Stimulated activated CD8-positive, alpha-beta memory T cell treated with anti-CD3 and anti-CD28 coated beads, Interleukin-2, amount 100 ng/mL, for 48 hours (primary cell): ENCODE data around the gene ZNF627.
"Not testable (repeated sequence)": the region's sequence is repeated elsewhere in the genome, so short reads cannot be mapped to it uniquely, and the experiment has no call there.

Experiments used
- DNase-seq, 2 donors: peaks; one replicate each; pipeline ENCODE4 v3.0.0-alpha.2; 2020; ENCODE audit warnings: low read depth in 2 of 2

Gene ZNF627

DNA sequence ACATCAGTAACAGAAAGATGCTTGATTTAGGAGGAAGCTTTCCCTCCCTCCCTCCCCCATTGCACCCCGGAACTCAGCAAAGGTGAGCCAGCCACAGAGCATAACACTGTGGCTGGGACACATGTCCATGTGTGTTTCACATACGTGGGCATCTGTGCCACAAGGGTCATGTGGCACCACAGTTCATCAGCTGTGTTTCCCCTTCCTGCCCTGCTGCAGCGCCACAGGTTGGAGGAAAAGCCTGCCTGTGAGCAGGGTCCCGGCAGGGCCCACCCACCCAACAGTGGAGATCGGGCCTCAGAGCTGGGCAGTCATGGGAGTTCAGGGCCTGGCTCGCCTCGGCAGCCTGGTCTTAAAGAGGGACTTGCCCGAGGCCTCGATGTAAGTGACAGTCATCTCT, 22.6 kb upstream of the ZNF627 start:
- DNase-seq, result no peak

DNA sequence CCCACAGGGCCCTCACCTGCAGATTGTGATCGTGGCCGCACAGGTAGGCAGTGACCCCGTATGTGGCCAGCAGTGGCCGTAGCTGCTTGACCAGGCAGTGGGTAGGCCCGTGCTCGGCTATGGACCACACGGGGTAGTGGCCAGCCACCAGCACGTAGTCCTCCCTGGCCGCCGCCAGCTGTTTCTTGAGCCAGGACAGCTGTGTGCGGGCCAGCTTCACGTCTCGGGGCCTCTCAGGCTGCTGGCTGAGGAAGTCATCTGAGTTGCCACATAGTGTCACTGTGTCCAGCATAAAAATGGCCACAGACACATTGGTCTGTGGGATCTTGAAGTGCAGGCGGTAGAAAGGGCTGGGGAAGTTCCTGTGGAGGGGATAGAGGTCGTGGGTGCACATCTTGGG, 21.1 kb upstream of the ZNF627 start:
- no peak for DNase-seq

DNA sequence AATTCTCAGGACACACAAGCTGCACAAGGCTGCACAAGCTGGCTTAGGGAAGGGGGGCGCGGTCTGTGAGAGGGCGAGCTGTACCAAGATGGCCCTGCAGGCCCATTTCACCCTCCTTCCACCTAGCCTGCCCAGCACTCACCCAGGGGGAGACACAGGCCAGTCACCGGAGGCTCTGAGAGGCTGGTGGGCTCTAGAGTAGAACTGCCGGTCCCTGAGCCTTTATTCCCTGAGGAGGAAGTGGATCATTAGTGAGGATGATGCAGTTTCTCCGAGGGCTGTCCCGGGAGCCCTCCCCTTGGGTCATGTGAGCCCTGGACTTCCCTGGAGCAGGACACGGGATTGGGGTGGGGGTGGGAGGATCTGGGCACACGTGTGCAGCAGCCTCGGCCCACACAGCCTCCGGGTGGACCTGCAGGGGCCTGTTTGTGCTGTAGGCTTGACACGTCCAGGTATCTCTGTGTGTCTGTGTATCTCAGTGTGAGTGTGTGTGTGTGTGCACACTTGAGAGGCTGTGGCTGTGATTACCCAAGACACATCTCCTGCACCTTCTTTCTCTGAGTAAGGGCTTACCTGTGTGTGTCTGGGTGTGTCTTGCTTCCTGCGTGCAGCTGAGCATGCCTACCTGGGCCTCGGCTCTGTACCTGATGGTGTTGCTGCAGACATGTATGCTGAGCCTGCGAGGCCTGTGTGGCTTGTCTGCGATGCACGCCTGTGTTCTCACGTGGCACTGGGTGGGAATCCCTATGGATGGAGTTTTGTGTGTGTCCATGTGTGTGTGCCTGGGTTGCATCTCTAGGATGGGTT, 19.6 kb upstream of the ZNF627 start, which contains the start of gene ACP5:
Gene ACP5 (minus strand): TSS at position 195 of the 807 bp plus-strand sequence. CDS start 328 bp downstream, outside the sequence.
- no peak for DNase-seq

DNA sequence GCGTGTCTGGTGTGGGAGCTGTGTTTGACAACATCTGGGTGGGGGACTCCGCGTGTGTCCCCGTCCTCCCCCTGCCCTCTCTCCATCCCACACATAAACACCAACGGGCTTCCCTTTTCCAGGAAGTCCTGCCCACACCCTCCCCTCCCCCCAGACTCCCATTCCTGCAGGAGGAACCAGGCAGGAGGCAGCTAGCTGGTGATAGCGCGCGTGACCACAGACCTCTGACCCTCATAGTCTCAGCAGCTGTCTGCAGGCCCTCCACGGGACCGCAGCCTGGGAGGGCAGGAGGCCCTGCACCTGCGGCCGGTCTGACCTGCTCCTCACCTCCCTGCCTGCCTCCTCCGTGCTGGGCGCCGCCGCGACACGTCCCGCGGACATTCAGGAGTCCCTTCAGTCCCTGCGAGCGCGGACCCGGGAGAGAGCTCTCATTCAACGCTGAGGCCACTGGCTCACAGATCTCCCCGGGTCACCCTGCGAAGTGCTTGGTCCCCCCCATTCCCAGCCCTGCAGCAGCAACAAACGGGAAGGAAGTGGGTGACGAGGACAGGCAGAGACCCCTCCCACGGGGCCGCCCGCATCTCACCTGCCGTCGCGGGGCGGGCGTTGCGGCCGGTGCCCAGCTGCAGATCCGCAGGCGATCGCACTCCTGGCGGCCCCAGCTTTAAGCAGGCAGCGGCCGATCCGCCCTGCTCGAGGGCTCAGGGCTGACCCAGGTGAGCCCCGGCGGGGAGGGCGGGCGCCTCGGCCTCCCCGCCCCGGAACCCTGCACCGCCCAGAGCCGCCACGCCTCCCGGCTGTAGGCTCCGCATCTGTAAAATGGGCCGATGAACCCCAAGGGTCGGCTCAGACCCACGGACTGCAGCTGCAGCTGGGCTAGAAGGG, 18.8 kb upstream of the ZNF627 start:
- no peak for DNase-seq

DNA sequence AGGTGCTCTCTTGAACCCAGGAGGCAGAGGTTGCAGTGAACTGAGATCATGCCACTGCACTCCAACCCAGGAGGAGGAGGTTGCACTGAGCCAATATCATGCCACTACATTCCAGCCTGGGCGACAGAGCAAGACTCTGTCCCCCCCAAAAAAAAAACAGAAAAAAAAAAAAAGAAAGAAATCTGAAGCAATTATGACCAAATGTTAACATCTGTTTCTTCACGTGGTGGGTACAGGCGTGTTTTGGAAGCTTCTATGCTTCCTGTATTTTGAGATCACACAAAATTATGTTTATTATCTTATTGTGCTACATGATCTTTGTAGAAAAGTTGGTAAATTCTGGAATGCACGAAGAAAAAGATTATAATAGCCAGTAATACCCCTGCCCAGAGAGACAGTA, 17.2 kb upstream of the ZNF627 start:
- DNase-seq, result no peak

DNA sequence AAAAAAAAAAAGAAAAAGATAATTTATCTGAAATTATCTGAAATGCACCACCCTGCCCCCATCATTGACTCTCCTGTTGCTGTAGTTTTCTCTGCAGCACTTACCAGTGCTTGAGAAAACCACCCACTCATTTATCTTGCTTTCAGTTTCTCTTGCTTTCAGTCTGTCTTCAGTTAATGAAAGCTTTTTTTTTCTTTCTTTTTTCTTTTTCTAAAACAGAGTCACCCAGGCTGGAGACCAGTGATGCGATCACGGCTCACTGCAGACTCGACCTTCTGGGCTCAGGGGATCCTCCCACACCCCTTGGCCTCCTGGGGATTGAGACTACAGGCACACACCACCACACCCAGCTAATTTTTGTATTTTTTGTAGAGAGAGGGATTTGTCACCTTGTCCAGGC, 15.5 kb upstream of the ZNF627 start:
- DNase-seq, result peak in 1 of 2 donors; percentile 45

DNA sequence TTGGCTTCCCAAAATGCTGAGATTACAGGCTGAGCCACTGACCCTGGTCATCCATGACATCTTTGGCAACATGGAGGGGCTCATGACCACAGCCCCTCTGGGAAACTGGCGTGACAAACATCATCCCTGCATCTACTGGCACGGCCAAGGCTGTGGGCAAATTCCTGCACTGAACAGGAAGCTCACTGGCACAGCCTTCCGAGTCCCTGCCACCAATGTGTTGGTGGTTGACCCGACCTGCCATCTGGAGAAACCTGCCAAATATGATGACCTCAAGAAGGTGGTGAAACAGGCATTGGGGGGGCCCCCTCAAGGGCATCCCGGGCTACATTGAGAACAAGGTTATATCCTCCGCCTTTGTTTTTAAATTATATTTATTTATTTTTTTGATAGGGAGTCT, 11.0 kb upstream of the ZNF627 start:
- DNase-seq, result no peak

DNA sequence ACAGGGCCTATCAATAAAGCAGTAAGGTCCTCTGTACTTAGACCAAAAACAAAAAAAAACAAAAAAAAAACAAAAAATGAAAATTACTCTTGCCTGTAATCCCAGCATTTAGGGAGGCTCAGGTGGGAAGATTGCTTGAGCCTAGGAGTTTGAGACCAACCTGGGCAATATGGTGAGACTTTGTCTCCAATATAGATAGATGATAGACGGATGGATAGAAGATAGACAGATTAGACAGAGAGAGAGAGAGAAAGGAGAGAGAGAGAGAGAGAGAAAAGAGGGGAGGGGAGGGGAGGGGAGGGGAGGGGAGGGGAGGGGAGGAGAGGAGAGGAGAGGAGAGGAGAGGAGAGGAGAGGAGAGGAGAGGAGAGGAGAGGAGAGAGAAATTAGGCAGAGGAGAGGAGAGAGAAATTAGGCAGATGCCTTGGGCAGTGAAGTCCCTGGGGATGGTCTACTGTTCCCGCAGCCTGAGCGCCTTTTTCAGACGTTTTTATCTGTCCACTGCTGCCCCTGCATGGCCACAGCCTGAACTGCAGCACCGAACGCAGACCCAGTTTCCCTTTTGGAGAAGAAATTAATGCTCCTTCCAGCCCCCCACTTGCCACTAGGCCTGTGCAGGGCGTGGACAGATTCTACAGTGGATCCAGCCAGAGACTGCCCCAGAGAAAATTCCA, 9.8 kb upstream of the ZNF627 start:
- DNase-seq, result peak; percentile 55 to 74

DNA sequence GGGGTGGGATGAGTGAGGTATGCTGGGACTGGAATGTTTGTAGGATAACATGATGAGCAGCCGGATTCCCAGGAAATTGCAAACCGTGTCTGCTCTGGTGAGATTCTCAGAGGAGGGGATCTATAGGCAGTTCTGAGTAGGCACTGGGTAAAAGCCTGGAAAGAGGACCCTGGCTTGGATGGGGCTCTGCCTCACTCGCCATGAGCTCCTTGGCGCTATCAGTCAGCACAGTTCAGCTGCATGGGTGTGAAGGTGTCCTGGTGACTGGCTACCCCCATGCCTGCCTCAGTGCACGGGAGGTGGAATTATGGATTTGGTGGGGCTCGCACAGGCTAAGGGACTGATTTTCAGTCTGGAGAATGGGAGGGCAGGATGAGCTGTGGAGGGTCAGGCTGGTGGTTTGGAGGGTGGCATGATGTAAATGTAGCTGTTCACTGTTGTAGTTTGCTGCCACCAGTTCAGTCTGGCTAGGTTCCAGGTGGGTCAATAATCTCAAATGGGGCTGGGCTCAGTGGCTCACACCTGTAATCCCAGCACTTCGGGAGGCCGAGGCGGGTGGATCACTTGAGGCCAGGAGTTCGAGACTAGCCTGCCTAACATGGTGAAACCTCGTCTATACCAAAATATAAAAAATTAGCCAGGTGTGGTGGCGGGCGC, 9.2 kb upstream of the ZNF627 start:
- no peak for DNase-seq

DNA sequence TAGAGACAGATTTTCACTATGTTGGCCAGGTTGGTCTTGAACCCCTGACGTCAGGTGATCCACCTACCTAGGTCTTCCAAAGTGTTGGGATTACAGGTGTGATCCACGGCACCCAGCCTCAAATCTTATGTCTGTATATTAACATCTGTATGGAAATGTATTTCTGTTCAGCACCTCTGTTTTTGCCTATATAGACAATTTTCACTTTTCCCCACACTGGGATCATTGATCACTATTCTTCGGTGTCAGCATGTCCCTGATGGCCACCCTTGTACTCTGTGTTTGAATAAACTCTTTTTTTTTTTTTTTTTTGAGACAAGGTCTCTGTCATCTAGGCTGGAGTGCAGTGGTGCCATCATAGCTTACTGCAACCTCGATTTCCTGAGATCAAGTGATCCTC, 3.2 kb upstream of the ZNF627 start:
- no peak for DNase-seq

DNA sequence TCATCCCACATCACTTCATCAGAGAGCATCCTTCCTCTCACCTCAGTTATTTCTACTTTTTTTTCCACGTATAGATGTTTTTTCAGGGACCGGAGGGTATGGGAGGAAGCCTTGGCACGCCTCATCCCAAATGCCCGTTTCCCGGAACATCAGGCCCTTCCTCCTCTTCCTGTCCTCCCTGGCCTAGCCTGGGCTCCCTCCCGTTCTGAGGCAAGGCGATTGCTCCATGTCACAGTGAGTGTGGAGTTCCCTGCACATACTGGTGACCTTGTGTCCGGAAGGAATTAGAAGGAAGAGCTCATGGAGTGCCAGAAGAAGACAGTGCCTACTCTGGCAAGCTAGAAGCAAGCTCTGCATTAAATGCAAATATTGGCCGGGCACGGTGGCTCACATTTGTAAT, 1.1 kb upstream of the ZNF627 start:
- no peak for DNase-seq

DNA sequence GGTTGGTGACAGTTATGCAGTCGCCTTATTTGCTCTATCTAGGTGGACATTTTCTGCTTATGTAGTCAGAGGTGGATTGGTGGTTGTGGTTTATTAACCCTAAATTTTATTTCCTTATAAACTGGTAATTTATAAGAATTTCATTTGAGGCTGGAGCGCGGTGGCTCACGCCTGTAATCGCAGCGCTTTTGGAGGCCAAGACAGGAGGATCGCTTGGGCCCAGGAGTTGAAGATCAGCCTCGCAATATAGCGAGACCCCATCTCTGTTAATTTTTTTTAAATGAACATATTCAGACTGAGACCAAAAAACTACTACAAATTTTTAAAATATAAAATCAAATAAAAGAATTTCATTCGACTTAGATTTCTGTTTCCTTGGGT, 810 bp downstream of the ZNF627 start:
- no peak for DNase-seq

DNA sequence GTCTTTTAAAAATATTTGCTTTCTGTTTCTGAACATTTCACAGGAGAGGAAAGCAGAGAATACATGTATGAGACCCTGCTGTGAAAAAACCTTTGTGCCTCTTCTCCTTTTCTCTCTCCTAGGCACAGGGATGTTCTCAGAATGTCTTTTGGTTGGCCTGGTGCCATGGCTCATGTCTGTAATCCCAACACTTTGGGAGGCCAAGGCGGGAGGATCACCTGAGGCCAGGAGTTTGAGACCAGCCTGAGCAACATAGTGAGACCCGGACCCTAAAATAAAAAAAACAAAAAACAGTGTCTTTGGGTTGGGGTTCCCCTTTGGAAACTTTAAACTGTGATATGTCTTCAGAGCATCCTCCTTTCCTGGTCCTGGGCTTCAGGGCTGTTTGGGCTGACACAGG, 1.5 kb downstream of the ZNF627 start:
- no peak for DNase-seq

DNA sequence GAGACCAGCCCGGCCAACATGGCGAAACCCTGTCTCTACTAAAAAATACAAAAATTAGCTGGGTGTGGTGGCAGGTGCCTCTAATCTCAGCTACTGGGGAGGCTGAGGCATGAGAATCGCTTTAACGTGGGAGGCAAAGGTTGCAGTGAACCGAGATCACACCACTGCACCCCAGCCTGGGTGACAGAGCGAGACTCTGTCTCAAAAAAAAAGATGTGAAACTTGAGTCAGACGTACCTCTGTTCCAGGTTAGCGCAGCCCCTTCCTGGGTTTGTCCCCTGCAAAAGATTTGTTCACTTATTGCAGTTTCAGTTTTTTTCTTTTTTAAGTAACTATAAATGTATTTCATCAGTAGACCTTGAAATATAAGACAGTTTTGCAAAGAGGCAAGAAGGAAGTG, 2.4 kb downstream of the ZNF627 start:
- DNase-seq, result not testable (repeated sequence)

DNA sequence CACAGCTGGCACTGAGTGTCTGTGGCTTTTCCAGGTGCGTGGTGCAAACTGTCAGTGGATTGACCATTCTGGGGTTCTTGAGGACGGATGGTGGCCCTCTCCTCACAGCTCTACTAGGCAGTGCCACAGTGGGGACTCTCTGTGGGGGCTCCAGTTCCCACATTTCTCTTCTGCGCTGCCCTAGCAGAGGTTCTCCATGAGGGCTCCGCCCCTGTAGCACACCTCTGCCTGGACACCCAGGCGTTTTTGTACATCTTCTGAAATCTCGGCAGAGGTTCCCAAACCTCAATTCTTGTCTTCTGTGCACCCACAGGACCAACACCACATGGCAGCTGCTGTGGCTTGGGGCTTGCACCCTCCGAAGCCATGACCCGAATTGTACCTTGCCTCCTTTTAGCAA, 9.2 kb downstream of the ZNF627 start:
- no peak for DNase-seq

DNA sequence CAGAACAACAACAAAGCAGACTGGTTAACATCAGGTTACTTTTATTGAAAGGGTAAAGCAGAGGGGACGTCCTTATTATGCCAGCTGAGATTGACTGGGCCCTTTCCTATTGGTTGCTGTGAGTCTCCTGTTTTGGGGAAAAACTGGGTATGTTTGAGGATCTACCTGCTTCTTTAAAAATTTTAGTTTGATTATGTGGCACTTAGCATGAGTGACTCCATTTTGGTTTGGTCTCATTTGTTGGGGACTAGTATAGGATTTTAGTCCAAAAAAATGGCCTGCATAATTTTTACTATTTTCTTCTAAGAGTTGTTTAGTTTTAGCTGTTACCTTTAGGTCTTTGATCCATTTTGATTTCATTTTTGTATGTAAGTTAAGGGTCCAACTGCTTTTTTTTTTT, 14.4 kb downstream of the ZNF627 start:
- no peak for DNase-seq

DNA sequence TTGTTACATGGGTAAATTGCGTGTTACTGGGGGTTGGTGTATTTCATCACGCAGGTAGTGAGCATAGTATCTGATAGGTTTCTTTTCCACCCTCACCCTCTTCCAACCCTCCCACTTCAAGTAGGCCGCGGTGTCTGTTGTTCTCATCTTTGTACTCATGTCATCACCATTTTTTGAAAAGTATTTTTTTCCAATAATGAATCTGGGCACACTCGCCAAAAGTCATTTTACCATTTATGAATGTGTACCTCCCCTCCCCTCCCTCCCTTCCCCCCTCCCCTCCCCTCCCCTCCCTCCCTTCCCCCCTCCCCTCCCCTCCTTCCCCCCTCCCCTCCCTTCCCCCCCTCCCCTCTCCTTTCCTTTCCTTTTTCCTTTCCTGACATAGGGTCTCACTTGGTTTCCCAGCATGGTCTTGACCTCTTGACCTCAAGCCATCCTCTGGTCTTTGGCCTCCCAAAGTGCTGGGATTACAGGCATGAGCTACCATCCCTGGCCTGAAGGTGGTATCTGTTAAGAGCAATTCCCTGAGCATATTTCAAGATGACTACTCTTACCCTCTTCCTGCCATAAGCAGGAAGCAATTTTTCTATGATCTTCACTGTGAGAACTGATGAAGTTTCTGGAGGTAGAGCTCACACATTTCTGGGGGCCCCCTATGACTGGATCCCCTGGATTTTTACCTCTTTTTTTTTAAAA, 15.7 kb downstream of the ZNF627 start:
- no peak for DNase-seq

DNA sequence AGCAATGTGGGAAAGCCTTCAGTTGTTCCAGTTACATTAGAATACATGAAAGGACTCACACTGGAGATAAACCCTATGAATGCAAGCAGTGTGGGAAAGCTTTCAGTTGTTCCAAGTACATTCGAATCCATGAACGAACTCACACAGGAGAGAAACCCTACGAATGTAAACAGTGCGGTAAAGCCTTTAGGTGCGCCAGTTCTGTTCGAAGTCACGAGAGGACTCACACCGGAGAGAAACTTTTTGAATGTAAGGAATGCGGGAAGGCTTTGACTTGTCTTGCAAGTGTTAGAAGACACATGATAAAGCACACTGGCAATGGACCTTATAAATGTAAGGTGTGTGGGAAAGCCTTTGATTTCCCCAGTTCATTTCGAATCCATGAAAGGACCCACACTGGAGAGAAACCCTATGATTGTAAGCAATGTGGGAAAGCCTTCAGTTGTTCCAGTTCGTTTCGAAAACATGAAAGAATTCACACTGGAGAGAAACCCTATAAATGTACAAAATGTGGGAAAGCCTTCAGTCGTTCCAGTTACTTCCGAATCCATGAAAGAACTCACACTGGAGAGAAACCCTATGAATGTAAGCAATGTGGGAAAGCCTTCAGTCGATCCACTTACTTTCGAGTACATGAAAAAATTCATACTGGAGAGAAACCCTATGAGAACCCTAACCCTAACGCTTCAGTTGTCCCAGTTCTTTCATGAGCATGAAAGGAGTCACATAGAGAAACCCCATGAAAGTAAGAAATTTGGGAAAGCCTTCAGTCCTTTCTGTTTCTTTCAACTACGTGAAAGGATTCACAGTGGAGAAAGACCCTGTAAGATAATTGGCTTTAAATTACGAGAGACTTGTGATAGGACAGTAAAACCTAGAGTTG, 20.1 kb downstream of the ZNF627 start:
- DNase-seq, result no peak

DNA sequence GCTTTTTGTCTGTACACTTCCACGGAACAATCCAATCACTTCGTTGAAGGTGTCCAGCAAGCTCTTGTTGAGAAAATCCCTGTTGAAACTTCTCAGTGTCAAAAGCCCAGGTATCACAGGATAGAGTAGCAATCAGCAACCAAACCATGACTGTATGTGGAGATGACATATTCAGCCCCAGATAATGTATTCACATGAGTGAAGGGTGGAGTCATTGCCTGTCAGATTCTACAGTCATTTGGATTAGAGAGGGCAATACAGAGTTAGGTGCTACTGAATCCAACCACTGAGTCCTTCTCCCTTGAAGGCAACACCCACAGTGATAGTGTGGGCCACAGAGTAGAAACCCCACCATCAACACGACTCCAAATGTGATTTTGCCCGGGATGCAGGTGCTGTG, 23.3 kb downstream of the ZNF627 start:
- no peak for DNase-seq

DNA sequence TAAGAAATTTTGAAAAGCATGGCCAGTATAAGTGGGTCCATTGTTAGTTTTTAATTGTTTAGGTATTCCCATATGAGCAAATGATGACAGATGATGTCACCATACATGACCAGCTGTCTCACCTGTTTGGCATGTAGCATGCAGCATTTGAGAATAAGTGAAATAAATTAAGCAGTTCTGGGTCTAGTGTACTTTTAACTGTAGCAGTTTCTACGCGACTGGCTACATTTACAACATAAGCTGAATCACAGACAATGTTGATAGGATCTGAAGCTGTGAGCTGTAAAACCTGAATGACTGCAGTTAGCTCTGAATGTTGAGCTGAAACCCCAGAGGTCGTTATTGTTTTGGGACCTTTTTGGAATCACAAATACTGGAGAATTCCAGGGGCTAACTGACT, 25.1 kb downstream of the ZNF627 start:
- not testable (repeated sequence) for DNase-seq
